Suppressor macrophage treated with lipopolysaccharide for 4 hours (primary cell): Measurements from ENCODE around the gene AVPR2.
A peak's percentile ranks its signal among the peaks of the same experiment; 100 is the strongest.

ENCODE experiments used
- DNase-seq: peaks from one replicate; pipeline ENCODE4 v3.0.0-alpha.2; 2020

AVPR2 gene

DNA sequence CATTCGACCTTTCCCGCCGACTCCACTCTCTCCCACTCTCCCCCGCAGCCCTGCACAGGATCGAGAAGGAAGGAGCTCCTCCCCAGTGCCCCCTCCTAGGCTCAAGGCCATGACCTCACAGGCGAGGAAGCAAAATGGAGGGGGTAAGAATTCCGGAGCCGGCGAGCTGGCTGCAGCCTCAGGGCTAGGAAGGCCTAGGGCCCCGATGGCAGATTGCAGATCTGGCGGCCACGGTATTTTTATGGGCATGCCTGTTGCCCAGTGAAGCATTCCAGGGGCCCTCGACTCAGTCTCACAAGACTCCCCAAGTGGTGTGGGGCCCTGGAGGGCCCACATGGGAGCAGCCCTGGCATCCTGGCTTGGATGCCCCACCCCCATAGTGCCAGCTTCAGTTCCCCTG is 17.6 kb upstream of the AVPR2 start:
- DNase-seq, result no peak

GRCh38 chrX:153887385-153887784 is 17.1 kb upstream of the AVPR2 start:
- DNase-seq, result no peak

GRCh38 chrX:153888344-153888743 is 16.1 kb upstream of the AVPR2 start:
- no peak for DNase-seq

DNA sequence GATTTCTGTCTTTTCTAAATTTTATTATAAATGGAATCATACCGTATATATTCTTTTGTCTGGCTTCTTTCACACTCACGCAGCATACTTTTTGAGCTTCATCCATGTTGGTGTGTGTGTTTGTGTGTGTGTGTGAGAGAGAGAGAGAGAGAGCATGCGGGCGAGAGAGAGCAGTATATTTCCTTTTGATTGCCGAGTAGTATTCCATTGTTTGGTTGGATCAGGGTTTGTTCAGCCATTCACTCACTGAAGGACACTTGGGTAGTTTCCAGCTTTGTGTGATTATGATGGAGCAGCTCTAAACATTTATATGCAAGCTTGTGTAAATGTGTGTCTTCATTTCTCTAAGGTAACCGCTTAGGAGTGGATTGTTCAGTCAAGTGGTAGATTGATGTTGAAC is 15.3 kb upstream of the AVPR2 start:
- DNase-seq, result no peak

- DNase-seq, result no peak
These were observed 6.6 kb upstream of the AVPR2 start for GRCh38 chrX:153897899-153898298.

DNA sequence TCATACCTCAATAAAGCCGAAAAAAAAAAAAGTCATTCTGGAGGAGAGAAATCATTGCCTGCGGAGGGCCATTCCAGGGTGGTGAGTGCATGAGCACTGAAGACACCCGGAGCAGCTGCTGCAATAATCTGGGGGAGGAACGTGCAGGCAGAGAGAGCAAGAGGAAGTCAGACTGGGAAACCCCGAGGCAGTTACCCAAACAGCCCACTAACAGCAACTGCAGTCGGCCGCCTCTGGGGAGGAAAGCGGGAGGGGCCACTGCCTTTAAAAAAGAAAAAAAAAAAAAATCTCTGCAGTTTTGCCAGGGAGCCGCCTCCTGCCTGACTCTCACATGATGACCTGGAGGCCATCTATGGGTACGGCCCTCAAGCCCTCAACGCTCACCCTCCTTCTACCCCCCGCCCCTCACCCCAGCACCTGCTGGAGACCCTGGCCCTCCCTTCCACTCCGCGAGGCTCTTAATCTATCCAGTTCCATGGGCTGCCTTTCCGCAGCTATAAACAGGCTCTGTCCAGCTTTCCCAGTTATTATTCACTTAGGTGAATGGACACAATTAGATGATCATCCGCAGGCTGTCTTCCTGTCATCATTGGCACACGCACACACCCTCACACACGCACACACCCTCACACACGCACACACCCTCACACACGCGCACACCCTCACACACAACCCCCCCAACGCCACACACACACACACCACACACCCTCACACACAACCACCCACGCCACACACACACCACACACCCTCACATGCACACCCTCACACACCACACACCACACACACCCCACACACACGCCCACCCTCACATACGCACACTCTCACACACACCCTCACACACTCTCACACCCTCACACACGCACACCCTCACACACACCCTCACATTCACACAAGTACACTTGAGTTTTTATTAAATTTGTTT is 3.4 kb upstream of the AVPR2 start:
- peak; percentile 87 for DNase-seq

DNA sequence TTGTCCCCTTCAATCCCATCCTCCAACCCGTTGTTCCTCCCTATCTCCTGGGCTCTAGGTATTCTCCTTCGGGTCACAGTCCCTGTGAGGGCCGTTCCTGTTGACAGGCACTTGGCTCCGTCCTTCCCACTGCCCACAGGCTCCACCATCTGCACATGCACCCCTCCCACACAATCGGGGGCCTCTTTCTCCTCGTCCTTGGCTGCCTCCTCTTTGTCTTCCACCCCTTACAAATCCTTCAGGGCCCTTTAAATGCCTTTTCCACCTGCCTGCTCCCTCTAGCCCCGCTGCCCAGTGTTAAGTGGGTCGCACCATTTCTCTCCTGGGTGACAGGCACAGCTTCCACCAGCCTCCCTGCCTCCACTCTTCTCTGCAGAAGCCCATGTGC is 2.7 kb upstream of the AVPR2 start:
- DNase-seq, result no peak

GRCh38 chrX:153902385-153902784 is 2.1 kb upstream of the AVPR2 start:
- no peak for DNase-seq

DNA sequence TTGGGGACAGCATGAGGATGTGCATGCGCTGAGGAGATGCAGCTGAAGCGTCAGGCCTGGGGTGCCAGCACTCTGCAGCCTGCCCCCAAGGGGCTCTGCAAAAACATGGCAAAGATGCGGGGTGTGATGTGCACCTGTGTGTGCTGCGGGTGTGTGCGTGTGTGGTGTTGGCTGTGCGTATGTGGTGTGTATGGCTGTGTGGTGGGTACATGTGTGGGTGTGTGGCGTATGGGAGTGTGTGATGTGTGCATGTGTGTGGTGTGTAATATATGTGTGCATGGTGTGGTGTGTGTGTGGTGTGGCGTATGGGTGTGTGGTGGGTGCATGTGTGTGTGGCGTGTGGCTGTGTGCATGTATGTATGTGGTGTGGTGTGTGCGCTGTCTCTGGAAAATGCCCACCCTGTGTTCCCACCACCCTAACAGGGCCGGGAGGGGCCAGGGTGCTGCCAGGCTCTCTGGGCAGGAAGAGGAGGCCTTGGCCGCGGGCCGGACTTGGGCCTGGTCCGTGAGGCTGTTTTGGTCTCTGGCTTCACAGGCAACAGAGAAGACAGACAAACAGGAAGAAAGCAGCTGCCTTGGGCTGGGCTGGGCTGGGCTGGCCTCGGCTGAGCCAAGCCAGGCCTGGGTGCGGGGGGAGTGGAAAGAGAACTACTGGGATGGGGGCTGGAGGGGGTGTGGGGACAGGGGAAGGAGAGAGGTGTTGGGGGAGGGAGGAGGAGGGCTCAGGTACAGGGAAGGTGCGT is 1.1 kb upstream of the AVPR2 start:
- peak; percentile 20 for DNase-seq

DNA sequence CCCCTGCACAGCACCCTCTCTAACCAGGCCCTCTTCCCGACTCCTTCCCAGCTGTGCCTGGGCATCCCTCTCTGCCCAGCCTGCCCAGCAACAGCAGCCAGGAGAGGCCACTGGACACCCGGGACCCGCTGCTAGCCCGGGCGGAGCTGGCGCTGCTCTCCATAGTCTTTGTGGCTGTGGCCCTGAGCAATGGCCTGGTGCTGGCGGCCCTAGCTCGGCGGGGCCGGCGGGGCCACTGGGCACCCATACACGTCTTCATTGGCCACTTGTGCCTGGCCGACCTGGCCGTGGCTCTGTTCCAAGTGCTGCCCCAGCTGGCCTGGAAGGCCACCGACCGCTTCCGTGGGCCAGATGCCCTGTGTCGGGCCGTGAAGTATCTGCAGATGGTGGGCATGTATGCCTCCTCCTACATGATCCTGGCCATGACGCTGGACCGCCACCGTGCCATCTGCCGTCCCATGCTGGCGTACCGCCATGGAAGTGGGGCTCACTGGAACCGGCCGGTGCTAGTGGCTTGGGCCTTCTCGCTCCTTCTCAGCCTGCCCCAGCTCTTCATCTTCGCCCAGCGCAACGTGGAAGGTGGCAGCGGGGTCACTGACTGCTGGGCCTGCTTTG is 1.1 kb downstream of the AVPR2 start:
- no peak for DNase-seq

DNA sequence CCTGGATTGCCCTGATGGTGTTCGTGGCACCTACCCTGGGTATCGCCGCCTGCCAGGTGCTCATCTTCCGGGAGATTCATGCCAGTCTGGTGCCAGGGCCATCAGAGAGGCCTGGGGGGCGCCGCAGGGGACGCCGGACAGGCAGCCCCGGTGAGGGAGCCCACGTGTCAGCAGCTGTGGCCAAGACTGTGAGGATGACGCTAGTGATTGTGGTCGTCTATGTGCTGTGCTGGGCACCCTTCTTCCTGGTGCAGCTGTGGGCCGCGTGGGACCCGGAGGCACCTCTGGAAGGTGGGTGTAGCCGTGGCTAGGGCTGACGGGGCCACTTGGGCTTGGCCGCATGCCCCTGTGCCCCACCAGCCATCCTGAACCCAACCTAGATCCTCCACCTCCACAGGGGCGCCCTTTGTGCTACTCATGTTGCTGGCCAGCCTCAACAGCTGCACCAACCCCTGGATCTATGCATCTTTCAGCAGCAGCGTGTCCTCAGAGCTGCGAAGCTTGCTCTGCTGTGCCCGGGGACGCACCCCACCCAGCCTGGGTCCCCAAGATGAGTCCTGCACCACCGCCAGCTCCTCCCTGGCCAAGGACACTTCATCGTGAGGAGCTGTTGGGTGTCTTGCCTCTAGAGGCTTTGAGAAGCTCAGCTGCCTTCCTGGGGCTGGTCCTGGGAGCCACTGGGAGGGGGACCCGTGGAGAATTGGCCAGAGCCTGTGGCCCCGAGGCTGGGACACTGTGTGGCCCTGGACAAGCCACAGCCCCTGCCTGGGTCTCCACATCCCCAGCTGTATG is 1.8 kb downstream of the AVPR2 start:
- no peak for DNase-seq

- no peak for DNase-seq
These were observed 3.0 kb downstream of the AVPR2 start for GRCh38 chrX:153907456-153907855.

- no peak for DNase-seq
These were observed 3.9 kb downstream of the AVPR2 start for GRCh38 chrX:153908219-153908860.

DNA sequence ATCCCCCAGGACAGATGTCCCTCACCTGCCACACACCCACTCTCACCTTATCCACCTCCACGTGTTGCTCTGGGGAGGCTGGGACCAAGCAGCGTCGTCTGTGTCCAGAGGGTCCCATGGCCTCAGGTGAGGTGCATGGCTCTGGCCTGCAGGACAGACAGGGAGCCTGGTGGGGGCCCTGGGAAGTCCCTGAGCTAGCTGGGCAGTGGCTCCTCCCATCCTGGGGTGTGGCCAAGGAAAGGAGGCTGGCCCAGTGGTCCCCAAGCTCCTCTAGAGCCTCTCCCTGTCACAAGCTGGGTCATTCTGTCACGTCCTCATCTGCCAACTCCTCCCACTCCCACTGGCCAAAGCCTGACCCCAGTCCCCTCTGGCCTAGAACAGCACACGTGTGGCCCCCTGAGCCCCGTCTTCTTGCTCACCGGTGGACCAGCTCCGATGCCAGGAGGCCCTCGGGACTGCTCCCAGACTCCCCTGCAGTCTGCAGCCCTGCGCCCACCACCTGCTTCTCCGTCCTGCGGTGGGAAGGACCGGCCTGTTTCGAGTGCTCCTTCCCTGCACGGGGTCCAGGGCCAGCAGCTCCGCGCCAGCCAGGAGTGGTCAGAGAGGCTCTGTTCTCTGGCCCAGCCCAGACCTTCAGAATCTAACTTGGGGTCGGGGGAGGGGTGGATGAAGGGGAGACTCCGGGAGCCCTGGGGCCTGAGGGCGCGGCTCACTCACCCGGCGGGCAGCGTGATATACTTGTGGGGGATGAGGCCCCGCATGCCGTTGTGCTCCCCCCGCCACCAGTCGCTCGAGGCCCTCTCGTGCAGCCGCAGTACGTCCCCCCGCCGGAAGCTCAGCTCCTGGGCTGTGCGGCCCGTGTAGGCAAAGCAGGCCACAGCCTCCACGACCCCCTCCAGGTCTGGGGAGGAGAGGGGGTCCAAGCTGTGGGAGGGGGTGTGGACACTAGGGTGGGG is 4.8 kb downstream of the AVPR2 start:
- DNase-seq, result no peak

- no peak for DNase-seq
These were observed 5.5 kb downstream of the AVPR2 start for GRCh38 chrX:153909980-153910360.

- DNase-seq, result no peak
These were observed 6.0 kb downstream of the AVPR2 start for GRCh38 chrX:153910446-153910845.

- no peak for DNase-seq
These were observed 7.3 kb downstream of the AVPR2 start for GRCh38 chrX:153911798-153912197.

DNA sequence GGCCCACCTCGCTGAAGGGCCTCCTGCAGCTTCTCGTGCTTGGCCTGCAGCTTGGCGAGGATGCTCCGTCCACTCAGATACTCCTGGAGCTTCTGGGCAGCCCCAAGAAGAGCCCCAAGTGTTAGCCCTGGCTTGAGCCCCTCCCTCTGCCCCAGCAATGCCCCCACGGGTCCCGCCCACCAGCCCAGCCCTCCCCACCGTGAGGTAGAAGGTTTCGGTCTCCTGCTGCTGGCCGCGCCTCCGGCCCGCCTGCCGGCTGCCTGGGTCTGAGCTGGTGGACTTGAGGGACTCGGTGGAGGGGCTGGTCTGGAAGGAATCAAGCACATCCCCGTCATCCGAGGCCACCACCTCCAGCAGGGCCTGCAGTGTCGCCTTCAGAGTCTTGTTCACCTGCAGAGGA is 8.7 kb downstream of the AVPR2 start:
- no peak for DNase-seq

GRCh38 chrX:153913701-153914100 is 9.2 kb downstream of the AVPR2 start:
- DNase-seq, result no peak

DNA sequence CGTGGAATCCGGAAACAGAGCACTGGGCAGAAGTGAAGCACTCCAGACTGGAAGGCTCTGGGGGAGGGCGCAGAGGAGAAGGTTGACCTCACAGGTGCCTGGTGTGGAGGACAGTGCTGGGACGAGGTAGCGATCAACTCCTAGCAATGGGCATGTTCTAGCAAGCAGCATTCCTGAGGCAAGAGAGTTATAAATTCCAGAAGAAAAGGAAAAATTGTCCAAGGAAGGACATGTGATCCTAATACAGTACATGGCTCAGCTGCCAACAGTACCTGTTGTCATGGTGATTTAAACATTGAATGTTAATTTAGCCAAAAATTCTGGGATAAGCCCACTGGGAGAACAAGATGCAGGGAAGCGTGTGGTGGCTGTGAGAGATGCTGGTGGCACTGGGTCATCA is 13.4 kb downstream of the AVPR2 start:
- no peak for DNase-seq

DNA sequence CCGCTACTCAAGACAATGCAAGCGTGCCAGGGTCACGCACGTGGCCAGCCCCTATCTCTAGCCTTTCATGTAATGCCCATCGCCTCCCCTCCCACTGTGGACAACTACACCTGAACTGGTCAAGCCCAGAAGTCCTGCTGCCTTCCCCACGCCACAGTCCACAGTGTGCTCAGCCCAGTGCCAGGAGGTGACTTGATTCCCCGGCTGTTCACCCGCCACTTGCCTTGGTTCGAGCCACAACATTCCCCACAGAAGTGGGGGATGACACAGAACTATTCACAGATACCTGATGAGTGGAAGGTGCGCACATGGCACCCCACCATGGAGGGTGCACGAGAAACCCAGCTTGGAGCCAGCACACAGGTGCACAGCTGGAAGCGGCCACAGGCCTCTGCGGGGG is 14.8 kb downstream of the AVPR2 start:
- DNase-seq, result no peak
